Upper lobe of left lung (tissue), 6 donors: ENCODE measurements around the gene COL6A3. TPM values are rescaled to one million over a fixed set of nuclear protein-coding genes. Genes with fewer than 3 reads are reported as not detected.

Source experiments
- ATAC-seq, 2 donors: fragments of 200-7000 bp; cut with Tn5 transposase; one replicate each; pipeline ENCODE4 v1.9.1; 2022; ENCODE audit warnings: mild to moderate bottlenecking in 2 of 2, moderate library complexity in 2 of 2; ENCODE audit not compliant: low FRiP score in 2 of 2
- DNase-seq, 2 donors: peaks; one replicate each; pipeline ENCODE4 v3.0.0-alpha.2; 2019 to 2020
- H3K27ac ChIP-seq, 4 donors: fragments of 200-600 bp; sonication (generic); one replicate each; pipeline ENCODE4 v1.5.1; 2016 to 2019
- H3K27me3 ChIP-seq, 4 donors: fragments of 200-600 bp; sonication (generic); one replicate each; pipeline ENCODE4 v1.5.1; 2017 to 2019
- H3K36me3 ChIP-seq, 4 donors: fragments of 200-600 bp; sonication (generic); one replicate each; pipeline ENCODE4 v1.5.1; 2016 to 2019
- H3K4me1 ChIP-seq, 4 donors: fragments of 200-600 bp; sonication (generic); one replicate each; pipeline ENCODE4 v1.5.1; 2018 to 2019
- H3K4me3 ChIP-seq, 4 donors: fragments of 200-600 bp; sonication (generic); one replicate each; pipeline ENCODE4 v1.5.1; 2017 to 2019; ENCODE audit warnings: mild to moderate bottlenecking in 2 of 4, moderate library complexity in 1 of 4
- H3K9me3 ChIP-seq, 4 donors: fragments of 200-600 bp; sonication (generic); one replicate each; pipeline ENCODE4 v1.5.1; 2018 to 2019
- EP300 ChIP-seq, 4 donors: sonication (generic); formaldehyde crosslinking; IDR thresholded peaks; one replicate each; pipeline ENCODE4 v1.5.1; 2017; ENCODE audit warnings: antibody characterized with exemption in 4 of 4, control low read depth in 2 of 4
- POLR2A ChIP-seq, 4 donors: fragments of 450-650 bp; IDR thresholded peaks; one replicate each; pipeline ENCODE4 v1.5.1; 2016 to 2017; ENCODE audit warnings: antibody characterized with exemption in 4 of 4, mild to moderate bottlenecking in 2 of 4
- POLR2AphosphoS5 ChIP-seq, 2 donors: sonication (generic); formaldehyde crosslinking; IDR thresholded peaks; one replicate each; pipeline ENCODE4 v1.5.1; 2017; ENCODE audit warnings: antibody characterized with exemption in 2 of 2
- WGBS, 2 donors: methylation state at CpG; one replicate each; pipeline ENCODE4 v1.1.5; 2017 to 2018; 5-methylcytosine and 5-hydroxymethylcytosine counted together
- total RNA-seq, 6 donors: library from RNA; depleted of rRNA in 4 of 6; stranded (reverse); fragments of >200 nt in 4 of 6; gene quantifications; one replicate each; pipeline versions ENCODE4 v1.1.0 to v1.2.1, GENCODE V29; 2016 to 2021
- TF ChIP-seq, protein P1 (sequence below), 6 experiments: fragments of 450-650 bp in 4 of 6; fragments of 200-600 bp in 2 of 6; sonication (generic) in 2 of 6; IDR thresholded peaks; one replicate each; pipeline ENCODE4 v1.5.1; 2016 to 2019; ENCODE audit warnings: antibody characterized with exemption in 6 of 6
- donor health status: DM: no; HTN: no; CAD: no; lungs with moderate emphysema.
- donor health status: DM: no; HTN: yes; CAD: no; lungs with severe emphysema.

Gene COL6A3
- total RNA-seq, 6 donors from 2014 or later, result 34.4 to 199 (median 71.9) TPM

DNA sequence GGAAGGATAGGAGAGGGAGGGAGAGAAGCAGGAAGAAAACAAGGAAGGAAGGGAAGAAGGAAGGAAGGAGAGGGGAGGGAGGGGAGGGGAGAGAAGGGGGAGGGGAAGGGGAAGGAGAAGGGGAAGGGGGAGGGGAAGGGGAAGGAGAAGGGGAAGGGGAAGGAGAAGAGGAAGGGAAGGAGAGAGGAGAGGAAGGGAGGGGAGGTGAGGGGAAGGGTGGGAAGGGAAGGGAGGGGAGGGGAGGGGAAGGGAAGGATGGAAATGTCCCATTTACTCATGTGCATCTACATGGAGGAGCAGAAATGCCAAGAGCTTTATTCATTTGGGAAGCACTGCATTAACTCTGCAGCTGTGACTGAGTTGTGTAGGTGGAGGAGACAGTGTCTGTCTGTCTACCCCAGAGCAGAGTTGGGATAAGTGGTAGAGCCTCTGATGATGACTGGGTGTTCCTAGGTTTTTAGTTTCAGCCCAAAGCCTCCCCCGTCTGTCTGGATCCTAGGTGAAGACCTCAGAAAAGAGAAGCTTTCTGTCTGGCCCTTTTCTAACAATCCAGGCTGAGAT, 131.3 kb downstream of the COL6A3 start:
- WGBS, 2 donors, result 24 to 76% methylated on average over 1 of the region's 1 CpG
- H3K4me1 ChIP-seq, result peaks cover 0 to 6% (median 5%) of the 10 kb centered on the region in 4 donors
- H3K27ac ChIP-seq, result no peak overlapping the region
- H3K4me3 ChIP-seq, result no peak overlapping the region
- TF ChIP-seq, protein P1, sequence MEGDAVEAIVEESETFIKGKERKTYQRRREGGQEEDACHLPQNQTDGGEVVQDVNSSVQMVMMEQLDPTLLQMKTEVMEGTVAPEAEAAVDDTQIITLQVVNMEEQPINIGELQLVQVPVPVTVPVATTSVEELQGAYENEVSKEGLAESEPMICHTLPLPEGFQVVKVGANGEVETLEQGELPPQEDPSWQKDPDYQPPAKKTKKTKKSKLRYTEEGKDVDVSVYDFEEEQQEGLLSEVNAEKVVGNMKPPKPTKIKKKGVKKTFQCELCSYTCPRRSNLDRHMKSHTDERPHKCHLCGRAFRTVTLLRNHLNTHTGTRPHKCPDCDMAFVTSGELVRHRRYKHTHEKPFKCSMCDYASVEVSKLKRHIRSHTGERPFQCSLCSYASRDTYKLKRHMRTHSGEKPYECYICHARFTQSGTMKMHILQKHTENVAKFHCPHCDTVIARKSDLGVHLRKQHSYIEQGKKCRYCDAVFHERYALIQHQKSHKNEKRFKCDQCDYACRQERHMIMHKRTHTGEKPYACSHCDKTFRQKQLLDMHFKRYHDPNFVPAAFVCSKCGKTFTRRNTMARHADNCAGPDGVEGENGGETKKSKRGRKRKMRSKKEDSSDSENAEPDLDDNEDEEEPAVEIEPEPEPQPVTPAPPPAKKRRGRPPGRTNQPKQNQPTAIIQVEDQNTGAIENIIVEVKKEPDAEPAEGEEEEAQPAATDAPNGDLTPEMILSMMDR (IDR thresholded peaks at IDR 0.05), result no peak
- no peak for TF ChIP-seq POLR2AphosphoS5 (IDR thresholded peaks at IDR 0.05)
- TF ChIP-seq EP300 (IDR thresholded peaks at IDR 0.05), result no peak
- no peak for TF ChIP-seq POLR2A (IDR thresholded peaks at IDR 0.05)
- ATAC-seq (no peak), DNase-seq (no peak)
- H3K36me3 ChIP-seq, result no peaks in the 10 kb centered on the region
- no peaks in the 10 kb centered on the region for H3K9me3 ChIP-seq
- H3K27me3 ChIP-seq, result no peaks in the 10 kb centered on the region

DNA sequence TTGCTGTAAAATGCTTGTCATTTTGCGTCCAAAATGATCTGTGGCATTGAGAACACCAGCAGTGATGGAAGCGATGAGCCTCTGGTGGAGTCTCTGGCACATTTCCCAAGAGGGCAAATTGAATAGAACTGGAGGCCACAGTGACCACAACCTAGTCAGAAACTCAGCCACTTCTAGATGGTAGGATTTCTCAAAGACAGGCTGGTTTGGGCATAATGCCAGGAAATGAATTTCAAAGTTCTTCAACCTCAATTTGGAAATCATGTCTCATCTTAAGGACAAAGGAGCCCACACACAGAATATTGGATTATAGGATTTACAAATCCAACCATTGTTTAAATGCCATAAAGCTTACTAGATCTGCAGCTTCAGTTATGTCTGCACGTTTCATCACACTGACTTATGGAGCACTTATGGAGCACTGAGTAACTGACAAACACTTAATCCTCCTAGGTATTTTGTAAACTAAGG, 132.1 kb downstream of the COL6A3 start:
- H3K4me3 ChIP-seq, result no peak overlapping the region
- no peaks in the 10 kb centered on the region for H3K36me3 ChIP-seq
- TF ChIP-seq EP300 (IDR thresholded peaks at IDR 0.05), result no peak
- TF ChIP-seq, protein P1 (IDR thresholded peaks at IDR 0.05), result no peak
- ATAC-seq (no peak), DNase-seq (no peak)
- H3K27me3 ChIP-seq, result no peaks in the 10 kb centered on the region
- H3K9me3 ChIP-seq, result no peaks in the 10 kb centered on the region
- H3K27ac ChIP-seq, result no peak overlapping the region
- H3K4me1 ChIP-seq, result peaks cover 0 to 6% (median 5%) of the 10 kb centered on the region in 4 donors
- WGBS, 2 donors, result 44 to 57% methylated on average over 3 of the region's 3 CpGs

DNA sequence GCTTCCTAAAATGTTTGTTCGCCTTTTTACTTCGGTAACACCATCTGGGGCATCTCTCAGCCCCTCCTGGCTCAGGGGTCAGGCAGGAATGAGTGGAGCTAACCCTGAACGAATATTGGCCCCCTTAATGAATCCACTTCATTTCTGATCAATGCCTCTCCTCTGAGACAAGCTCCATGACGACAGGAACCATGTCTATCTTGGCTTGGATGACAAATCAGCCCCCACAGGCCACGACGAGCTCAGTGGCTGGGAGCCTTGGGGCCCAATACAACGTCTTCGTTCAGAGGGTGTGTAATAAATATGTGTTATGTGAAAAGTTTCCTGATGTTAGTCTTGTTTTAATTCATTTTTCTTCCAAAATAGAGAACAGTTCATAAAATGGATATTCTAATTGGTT, 133.0 kb downstream of the COL6A3 start:
- peak overlapping the region; percentile 0 to 64 (median 44) for H3K27ac ChIP-seq
- 76% methylated on average over 8 of the region's 8 CpGs for WGBS, 2 donors
- no peak overlapping the region for H3K4me3 ChIP-seq
- DNase-seq (no peak), ATAC-seq (no peak)
- H3K9me3 ChIP-seq, result no peaks in the 10 kb centered on the region
- TF ChIP-seq, protein P1 (IDR thresholded peaks at IDR 0.05), result no peak
- TF ChIP-seq POLR2A (IDR thresholded peaks at IDR 0.05), result no peak
- no peak for TF ChIP-seq POLR2AphosphoS5 (IDR thresholded peaks at IDR 0.05)
- no peak for TF ChIP-seq EP300 (IDR thresholded peaks at IDR 0.05)
- no peaks in the 10 kb centered on the region for H3K27me3 ChIP-seq
- H3K36me3 ChIP-seq, result no peaks in the 10 kb centered on the region
- peaks cover 0 to 6% (median 5%) of the 10 kb centered on the region in 4 donors for H3K4me1 ChIP-seq

DNA sequence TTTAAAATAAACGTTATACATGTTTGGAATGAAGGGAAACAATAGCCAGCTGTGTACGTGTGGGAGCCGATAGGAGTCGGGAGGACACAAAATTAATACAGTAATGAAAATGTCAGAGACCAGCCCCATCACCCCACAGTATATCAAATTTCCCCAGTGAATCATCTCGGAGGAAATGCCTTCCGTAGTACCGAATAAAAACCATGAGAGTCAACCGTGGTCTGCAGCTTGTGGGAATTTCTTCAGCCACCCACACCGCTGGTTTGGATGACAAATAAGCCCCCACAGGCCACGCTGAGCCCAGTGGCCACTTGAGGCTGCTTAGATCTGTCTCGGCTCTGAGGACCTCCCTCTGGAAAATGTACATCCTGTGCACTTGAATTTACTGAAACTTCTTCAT, 133.7 kb downstream of the COL6A3 start:
- peak in 1 of 2 donors; percentile 56 for ATAC-seq
- peak overlapping the region; percentile 0 to 64 (median 52) for H3K27ac ChIP-seq

More for the DNA sequence above, 133.7 kb downstream of the COL6A3 start:
- TF ChIP-seq POLR2AphosphoS5 (IDR thresholded peaks at IDR 0.05) (no peak), POLR2A (IDR thresholded peaks at IDR 0.05) (no peak), EP300 (IDR thresholded peaks at IDR 0.05) (no peak)
- TF ChIP-seq, protein P1 (IDR thresholded peaks at IDR 0.05), result no peak
- DNase-seq, result no peak
- Histone ChIP-seq H3K36me3 (no peaks in the 10 kb centered on the region), H3K27me3 (no peaks in the 10 kb centered on the region), H3K9me3 (no peaks in the 10 kb centered on the region), H3K4me1 (peaks cover 0 to 6% (median 5%) of the 10 kb centered on the region in 4 donors), H3K4me3 (no peak overlapping the region)
- WGBS, 2 donors, result 75 to 77% methylated on average over 11 of the region's 11 CpGs
